ENCODE measurements around the gene THUMPD2. TPM values are rescaled to one million over a fixed set of nuclear protein-coding genes. Genes with fewer than 3 reads are reported as not detected.

The THUMPD2 gene
- total and polyA plus RNA-seq, 5 donors from 2014 or later = 5.3 to 13.4 (median 5.4) TPM

DNA sequence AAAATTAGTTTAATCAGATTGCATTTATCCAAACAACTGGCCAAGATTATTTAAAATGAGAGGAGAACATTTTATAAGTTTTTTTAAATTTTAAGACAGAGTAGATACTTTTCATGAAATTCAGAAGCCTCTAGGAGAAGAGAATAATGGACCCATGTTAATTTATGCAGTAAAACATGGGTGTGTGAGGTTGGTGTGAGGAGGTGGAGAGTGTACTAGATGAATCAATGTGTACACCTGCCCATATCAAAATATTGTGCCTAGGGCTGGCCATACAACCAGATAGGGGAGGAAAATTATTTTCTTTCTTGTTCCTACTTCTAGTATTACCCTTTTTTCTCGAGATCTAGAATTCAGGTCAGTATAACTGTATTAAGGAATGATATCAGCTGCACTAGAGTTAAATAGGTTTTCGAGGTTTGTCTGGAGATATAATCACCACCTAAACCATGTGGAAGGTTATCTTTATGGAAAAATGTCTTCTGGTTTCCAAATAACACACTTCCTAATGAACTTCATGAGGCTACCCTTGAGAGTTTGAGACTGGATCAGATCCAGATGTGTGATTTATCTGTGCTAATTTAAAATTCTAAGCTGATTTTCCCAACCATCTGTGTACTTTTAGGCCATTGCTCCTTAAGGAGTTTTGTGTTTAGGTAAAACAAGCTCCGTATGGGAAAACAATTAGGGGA is 75.7 kb downstream of the THUMPD2 start:
- Mint-ChIP-seq H3K9me3 (peaks cover 4 to 27% (median 12%) of the 10 kb centered on the region in 7 donors), H3K4me1 (no peaks in the 10 kb centered on the region), H3K27me3 (peaks cover 5% of the 10 kb centered on the region), H3K27ac (no peak overlapping the region), H3K4me3 (no peak overlapping the region), H3K36me3 (no peaks in the 10 kb centered on the region)
- no peak for DNase-seq
- Histone ChIP-seq H3K27me3 (ENCODE audit: control insufficient read depth, insufficient read depth, low read length) (peaks cover 4% of the 10 kb centered on the region), H3K9me3 (ENCODE audit: control insufficient read depth in 2 of 2, low read length in 2 of 2) (peaks cover 16 to 22% of the 10 kb centered on the region in 2 experiments), H3K36me3 (ENCODE audit: control insufficient read depth, insufficient read depth, low read length) (no peaks in the 10 kb centered on the region), H3K4me3 (ENCODE audit: low read depth, low read length) (no peak overlapping the region), H3K4me1 (ENCODE audit: control insufficient read depth, insufficient read depth, low read length, poor library complexity, severe bottlenecking) (no peaks in the 10 kb centered on the region), H3K27ac (ENCODE audit: insufficient read depth, low read length, poor library complexity, severe bottlenecking) (no peak overlapping the region)
- ATAC-seq (ENCODE audit: low read depth in 2 of 2) = no peak

DNA sequence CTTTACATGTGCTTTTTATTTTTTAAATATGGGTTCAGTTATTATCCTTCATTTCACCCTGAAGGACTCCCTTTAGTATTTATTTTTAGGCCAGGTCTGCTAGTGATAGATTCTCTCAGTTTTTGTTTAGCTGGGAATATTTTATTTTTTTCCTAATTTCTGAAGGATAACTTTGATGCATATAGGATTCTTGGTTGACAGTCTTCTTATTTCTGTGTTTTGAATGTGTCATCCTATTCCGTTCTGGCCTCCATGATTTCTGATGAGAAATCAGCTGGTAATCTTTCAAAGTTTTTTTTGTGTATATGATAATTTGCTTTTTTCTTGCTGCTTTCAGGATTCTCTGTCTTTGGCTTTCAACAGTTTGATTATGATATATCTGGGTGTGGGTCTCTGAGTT is 77.9 kb downstream of the THUMPD2 start:
- H3K4me3 Mint-ChIP-seq = no peak overlapping the region
- H3K4me1 Mint-ChIP-seq = no peaks in the 10 kb centered on the region
- Histone ChIP-seq H3K36me3 (ENCODE audit: control insufficient read depth, insufficient read depth, low read length) (no peaks in the 10 kb centered on the region), H3K27ac (ENCODE audit: insufficient read depth, low read length, poor library complexity, severe bottlenecking) (no peak overlapping the region), H3K4me1 (ENCODE audit: control insufficient read depth, insufficient read depth, low read length, poor library complexity, severe bottlenecking) (no peaks in the 10 kb centered on the region), H3K4me3 (ENCODE audit: low read depth, low read length) (no peak overlapping the region), H3K27me3 (ENCODE audit: control insufficient read depth, insufficient read depth, low read length) (peaks cover 4% of the 10 kb centered on the region), H3K9me3 (ENCODE audit: control insufficient read depth in 2 of 2, low read length in 2 of 2) (peaks cover 16 to 22% of the 10 kb centered on the region in 2 experiments)
- H3K9me3 Mint-ChIP-seq = peaks cover 4 to 23% (median 12%) of the 10 kb centered on the region in 7 donors
- H3K36me3 Mint-ChIP-seq = no peaks in the 10 kb centered on the region
- peaks cover 10% of the 10 kb centered on the region for H3K27me3 Mint-ChIP-seq
- DNase-seq (no peak), ATAC-seq (ENCODE audit: low read depth in 2 of 2) (no peak)
- H3K27ac Mint-ChIP-seq = no peak overlapping the region

DNA sequence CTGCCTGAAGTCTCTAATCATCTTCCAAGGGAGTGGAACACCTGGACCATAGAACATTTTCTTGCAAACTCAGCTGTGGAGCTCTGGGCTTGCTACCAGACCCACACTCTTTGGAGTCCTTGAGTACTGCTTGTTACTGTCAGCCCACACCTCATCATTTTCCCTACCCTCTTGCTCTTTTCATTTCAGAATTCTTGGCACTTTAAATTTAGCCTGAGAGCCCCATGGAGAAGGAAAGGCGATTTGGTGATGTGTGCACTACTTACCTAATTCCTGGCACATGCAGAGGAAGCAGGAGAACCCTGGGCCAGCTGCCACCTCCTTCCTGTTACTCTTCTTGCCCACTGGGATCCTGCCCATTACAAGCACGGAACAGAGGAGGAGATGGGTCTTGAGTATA is 81.6 kb downstream of the THUMPD2 start:
- no peak overlapping the region for H3K4me3 ChIP-seq (ENCODE audit: low read depth, low read length)
- peaks cover 6% of the 10 kb centered on the region for H3K27me3 ChIP-seq (ENCODE audit: control insufficient read depth, insufficient read depth, low read length)
- no peak for ATAC-seq (ENCODE audit: low read depth in 2 of 2)
- peaks cover 16% of the 10 kb centered on the region for H3K27me3 Mint-ChIP-seq
- no peak overlapping the region for H3K4me3 Mint-ChIP-seq
- H3K9me3 Mint-ChIP-seq = peaks cover 4 to 23% (median 12%) of the 10 kb centered on the region in 7 donors
- H3K27ac ChIP-seq (ENCODE audit: insufficient read depth, low read length, poor library complexity, severe bottlenecking) = no peak overlapping the region
- no peaks in the 10 kb centered on the region for H3K36me3 Mint-ChIP-seq
- DNase-seq = no peak
- no peaks in the 10 kb centered on the region for H3K36me3 ChIP-seq (ENCODE audit: control insufficient read depth, insufficient read depth, low read length)
- peaks cover 16 to 21% of the 10 kb centered on the region in 2 experiments for H3K9me3 ChIP-seq (ENCODE audit: control insufficient read depth in 2 of 2, low read length in 2 of 2)
- no peak overlapping the region for H3K27ac Mint-ChIP-seq
- H3K4me1 Mint-ChIP-seq = no peaks in the 10 kb centered on the region
- H3K4me1 ChIP-seq (ENCODE audit: control insufficient read depth, insufficient read depth, low read length, poor library complexity, severe bottlenecking) = no peaks in the 10 kb centered on the region

DNA sequence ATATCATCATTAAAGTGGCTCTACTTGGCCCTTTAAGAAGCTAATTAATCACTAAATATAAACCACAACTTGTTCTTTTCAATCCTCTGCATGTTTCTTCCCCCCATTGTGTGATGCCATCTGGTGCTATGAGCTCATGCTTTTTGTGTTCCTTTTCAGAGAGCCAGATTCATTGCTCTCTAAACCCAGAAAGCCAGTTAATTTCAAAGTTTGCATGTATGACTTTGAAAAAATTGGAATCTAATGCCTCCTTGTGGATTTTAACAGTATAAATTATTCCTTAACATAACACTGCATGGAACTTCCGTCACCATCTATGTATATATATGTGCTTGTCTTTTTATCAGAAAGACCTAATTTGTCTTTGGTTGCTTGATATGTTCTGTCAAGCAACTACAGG is 82.2 kb downstream of the THUMPD2 start:
- Histone ChIP-seq H3K9me3 (ENCODE audit: control insufficient read depth in 2 of 2, low read length in 2 of 2) (peaks cover 12 to 15% of the 10 kb centered on the region in 2 experiments), H3K36me3 (ENCODE audit: control insufficient read depth, insufficient read depth, low read length) (no peaks in the 10 kb centered on the region), H3K27ac (ENCODE audit: insufficient read depth, low read length, poor library complexity, severe bottlenecking) (no peak overlapping the region), H3K4me3 (ENCODE audit: low read depth, low read length) (no peak overlapping the region), H3K27me3 (ENCODE audit: control insufficient read depth, insufficient read depth, low read length) (peaks cover 6% of the 10 kb centered on the region), H3K4me1 (ENCODE audit: control insufficient read depth, insufficient read depth, low read length, poor library complexity, severe bottlenecking) (no peaks in the 10 kb centered on the region)
- Mint-ChIP-seq H3K27me3 (peaks cover 16% of the 10 kb centered on the region), H3K4me3 (no peak overlapping the region), H3K36me3 (no peaks in the 10 kb centered on the region), H3K9me3 (peaks cover 2 to 18% (median 10%) of the 10 kb centered on the region in 7 donors), H3K4me1 (no peaks in the 10 kb centered on the region), H3K27ac (no peak overlapping the region)
- no peak for ATAC-seq (ENCODE audit: low read depth in 2 of 2)
- DNase-seq = no peak

DNA sequence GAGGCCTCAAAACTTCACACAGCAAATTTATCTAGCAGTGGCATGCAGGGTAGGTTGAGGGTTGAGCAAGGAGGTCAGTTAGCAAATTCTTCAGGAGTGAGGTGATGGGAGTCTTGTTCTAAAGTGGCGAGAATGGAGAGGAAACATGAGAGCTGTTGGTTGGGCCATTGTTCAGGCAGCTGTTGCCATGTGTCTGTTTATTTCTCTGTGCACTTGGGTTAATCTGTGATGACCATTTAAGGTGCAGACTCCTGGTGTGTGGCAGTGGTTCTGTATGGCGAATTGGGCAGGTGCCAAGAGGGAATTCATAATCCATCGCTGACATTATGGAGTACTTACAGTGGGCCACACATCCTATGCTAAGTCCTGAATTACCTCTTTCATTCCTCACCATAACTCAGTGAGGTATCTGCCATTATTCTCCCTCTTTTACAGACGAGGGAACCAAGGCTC is 82.9 kb downstream of the THUMPD2 start:
- Histone ChIP-seq H3K9me3 (ENCODE audit: control insufficient read depth in 2 of 2, low read length in 2 of 2) (peaks cover 5 to 8% of the 10 kb centered on the region in 2 experiments), H3K36me3 (ENCODE audit: control insufficient read depth, insufficient read depth, low read length) (no peaks in the 10 kb centered on the region), H3K27ac (ENCODE audit: insufficient read depth, low read length, poor library complexity, severe bottlenecking) (no peak overlapping the region), H3K4me1 (ENCODE audit: control insufficient read depth, insufficient read depth, low read length, poor library complexity, severe bottlenecking) (no peaks in the 10 kb centered on the region), H3K27me3 (ENCODE audit: control insufficient read depth, insufficient read depth, low read length) (peaks cover 4% of the 10 kb centered on the region), H3K4me3 (ENCODE audit: low read depth, low read length) (no peak overlapping the region)
- ATAC-seq (ENCODE audit: low read depth in 2 of 2) (no peak), DNase-seq (no peak)
- H3K36me3 Mint-ChIP-seq = no peaks in the 10 kb centered on the region
- H3K9me3 Mint-ChIP-seq = peaks cover under 1 to 11% (median 4%) of the 10 kb centered on the region in 7 donors
- no peaks in the 10 kb centered on the region for H3K4me1 Mint-ChIP-seq
- H3K4me3 Mint-ChIP-seq = no peak overlapping the region
- peaks cover 16% of the 10 kb centered on the region for H3K27me3 Mint-ChIP-seq
- H3K27ac Mint-ChIP-seq = no peak overlapping the region

DNA sequence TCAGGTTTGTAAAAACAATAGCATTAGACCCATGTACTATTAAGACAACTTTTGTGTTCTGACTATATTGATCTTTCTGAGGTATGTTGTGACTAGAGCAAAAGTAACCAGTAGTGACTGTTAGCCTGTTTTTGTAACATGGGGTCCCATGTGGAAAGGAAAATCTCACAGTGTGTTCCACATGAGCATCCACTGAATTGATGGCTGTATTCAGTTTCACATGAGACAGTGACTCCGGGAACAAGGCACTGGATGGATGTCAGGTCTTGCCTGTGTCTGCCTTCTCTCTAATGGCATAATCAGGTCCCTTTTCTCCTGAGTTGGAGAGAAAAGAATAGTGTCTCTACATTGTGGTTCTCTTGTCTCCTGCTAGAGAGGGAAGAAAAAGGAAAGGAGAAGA is 85.8 kb downstream of the THUMPD2 start:
- Mint-ChIP-seq H3K27me3 (peaks cover 18% of the 10 kb centered on the region), H3K4me1 (no peaks in the 10 kb centered on the region), H3K4me3 (no peak overlapping the region), H3K27ac (no peak overlapping the region), H3K9me3 (peaks cover 0 to 6% (median 2%) of the 10 kb centered on the region in 7 donors), H3K36me3 (no peaks in the 10 kb centered on the region)
- no peaks in the 10 kb centered on the region for H3K4me1 ChIP-seq (ENCODE audit: control insufficient read depth, insufficient read depth, low read length, poor library complexity, severe bottlenecking)
- no peak overlapping the region for H3K27ac ChIP-seq (ENCODE audit: insufficient read depth, low read length, poor library complexity, severe bottlenecking)
- H3K27me3 ChIP-seq (ENCODE audit: control insufficient read depth, insufficient read depth, low read length) = peaks cover 6% of the 10 kb centered on the region
- DNase-seq (no peak), ATAC-seq (ENCODE audit: low read depth in 2 of 2) (no peak)
- H3K9me3 ChIP-seq (ENCODE audit: control insufficient read depth in 2 of 2, low read length in 2 of 2) = no peaks in the 10 kb centered on the region
- no peak overlapping the region for H3K4me3 ChIP-seq (ENCODE audit: low read depth, low read length)
- H3K36me3 ChIP-seq (ENCODE audit: control insufficient read depth, insufficient read depth, low read length) = no peaks in the 10 kb centered on the region

DNA sequence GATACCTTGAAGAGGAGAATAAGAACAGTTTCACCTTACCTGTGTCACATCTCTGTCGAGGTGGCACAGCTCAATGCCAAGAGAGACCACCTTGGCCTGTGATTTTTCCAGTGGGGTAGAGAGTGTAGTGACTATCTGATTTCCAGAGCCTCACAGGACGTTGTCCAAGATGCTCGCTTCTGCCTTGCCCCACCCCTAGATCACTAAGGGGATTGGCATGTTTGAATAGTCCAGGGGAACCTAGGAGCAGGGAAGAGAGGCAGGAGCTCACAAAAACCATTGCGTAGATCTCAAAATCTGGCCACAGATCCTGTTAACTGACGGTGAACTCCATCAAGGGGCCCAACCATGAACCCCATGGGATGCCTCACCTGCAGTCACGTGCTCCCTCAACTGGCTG is 89.2 kb downstream of the THUMPD2 start:
- no peaks in the 10 kb centered on the region for H3K4me1 Mint-ChIP-seq

DNA sequence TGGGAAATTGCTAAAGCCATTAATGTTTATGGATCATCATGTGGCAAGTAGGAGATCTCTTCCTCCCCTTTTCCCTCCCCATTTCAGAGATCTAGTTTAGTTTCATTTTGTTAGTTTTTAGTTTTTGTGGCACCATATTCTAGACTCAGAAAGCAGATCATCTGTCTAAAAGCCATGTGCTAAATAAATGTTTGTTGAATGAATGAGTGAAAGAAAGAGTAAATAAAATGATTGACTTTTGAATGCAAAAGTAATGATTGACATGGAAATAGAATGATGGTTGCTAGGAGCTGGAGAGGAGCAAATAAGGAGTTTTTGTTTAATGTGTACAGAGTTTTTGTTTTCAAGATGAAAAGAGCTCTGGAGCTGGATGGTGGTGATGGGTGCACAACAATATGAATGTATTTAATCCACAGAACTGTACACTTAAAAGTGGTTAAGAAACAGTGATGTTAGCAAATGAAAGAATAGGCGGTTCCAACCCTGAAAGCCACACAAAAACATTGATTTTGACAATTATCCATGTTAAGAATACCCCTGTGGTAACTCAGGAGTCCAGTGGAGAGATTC is 89.7 kb downstream of the THUMPD2 start:
- H3K27ac Mint-ChIP-seq = no peak overlapping the region
- Histone ChIP-seq H3K27me3 (ENCODE audit: control insufficient read depth, insufficient read depth, low read length) (peaks cover 10% of the 10 kb centered on the region), H3K36me3 (ENCODE audit: control insufficient read depth, insufficient read depth, low read length) (no peaks in the 10 kb centered on the region), H3K27ac (ENCODE audit: insufficient read depth, low read length, poor library complexity, severe bottlenecking) (no peak overlapping the region), H3K4me1 (ENCODE audit: control insufficient read depth, insufficient read depth, low read length, poor library complexity, severe bottlenecking) (no peaks in the 10 kb centered on the region), H3K9me3 (ENCODE audit: control insufficient read depth in 2 of 2, low read length in 2 of 2) (no peaks in the 10 kb centered on the region), H3K4me3 (ENCODE audit: low read depth, low read length) (no peak overlapping the region)
- peaks cover 0 to 6% (median 2%) of the 10 kb centered on the region in 7 donors for H3K9me3 Mint-ChIP-seq
- no peaks in the 10 kb centered on the region for H3K36me3 Mint-ChIP-seq
- no peaks in the 10 kb centered on the region for H3K4me1 Mint-ChIP-seq
- ATAC-seq (ENCODE audit: low read depth in 2 of 2) = no peak
- H3K27me3 Mint-ChIP-seq = peaks cover 10% of the 10 kb centered on the region
- no peak for DNase-seq
- no peak overlapping the region for H3K4me3 Mint-ChIP-seq

More for the DNA sequence above, 89.2 kb downstream of the THUMPD2 start:
- Histone ChIP-seq H3K36me3 (ENCODE audit: control insufficient read depth, insufficient read depth, low read length) (no peaks in the 10 kb centered on the region), H3K9me3 (ENCODE audit: control insufficient read depth in 2 of 2, low read length in 2 of 2) (no peaks in the 10 kb centered on the region), H3K27me3 (ENCODE audit: control insufficient read depth, insufficient read depth, low read length) (peaks cover 10% of the 10 kb centered on the region), H3K4me1 (ENCODE audit: control insufficient read depth, insufficient read depth, low read length, poor library complexity, severe bottlenecking) (no peaks in the 10 kb centered on the region), H3K4me3 (ENCODE audit: low read depth, low read length) (no peak overlapping the region), H3K27ac (ENCODE audit: insufficient read depth, low read length, poor library complexity, severe bottlenecking) (no peak overlapping the region)
- no peak overlapping the region for H3K27ac Mint-ChIP-seq
- H3K4me3 Mint-ChIP-seq = no peak overlapping the region
- H3K9me3 Mint-ChIP-seq = peaks cover 0 to 6% (median 2%) of the 10 kb centered on the region in 7 donors
- DNase-seq (no peak), ATAC-seq (ENCODE audit: low read depth in 2 of 2) (no peak)
- H3K36me3 Mint-ChIP-seq = no peaks in the 10 kb centered on the region
- H3K27me3 Mint-ChIP-seq = peaks cover 6% of the 10 kb centered on the region
